PFSK-1 (cell line): Measurements from ENCODE around the gene ABCF3.

Source experiments
- FOXP2 ChIP-seq: optimal IDR thresholded peaks from 2 replicates; pipeline ENCODE3; 2011; ENCODE audit warnings: borderline replicate concordance, control low read depth, inconsistent platforms; ENCODE audit not compliant: insufficient read depth; ENCODE audit errors: extremely low read length, extremely low read depth
- POLR2AphosphoS5 ChIP-seq: IDR thresholded peaks from 2 replicates; pipeline ENCODE4 v1.6.1; 2012; ENCODE audit warnings: low read depth, mild to moderate bottlenecking, control low read depth, low read length, moderate library complexity
- SIN3A ChIP-seq: IDR thresholded peaks from 2 replicates; pipeline ENCODE4 v1.6.1; 2012; ENCODE audit warnings: mild to moderate bottlenecking, low read length, moderate library complexity, borderline replicate concordance; ENCODE audit not compliant: insufficient read depth
- TAF1 ChIP-seq: IDR thresholded peaks from 2 replicates; pipeline ENCODE4 v1.6.1; 2012; ENCODE audit warnings: low read length, control low read depth, borderline replicate concordance; ENCODE audit not compliant: insufficient read depth
- TF ChIP-seq, protein P1 (sequence below), 2 experiments: IDR thresholded peaks; 2 replicates each; pipeline versions ENCODE4 v1.6.1 to v1.8.0; 2011 to 2012; ENCODE audit warnings: low read depth in 2 of 2, low read length in 2 of 2, control low read depth in 1 of 2, inconsistent platforms in 1 of 2, mild to moderate bottlenecking in 1 of 2, moderate library complexity in 1 of 2; ENCODE audit not compliant: insufficient read depth in 1 of 2

Gene ABCF3

DNA sequence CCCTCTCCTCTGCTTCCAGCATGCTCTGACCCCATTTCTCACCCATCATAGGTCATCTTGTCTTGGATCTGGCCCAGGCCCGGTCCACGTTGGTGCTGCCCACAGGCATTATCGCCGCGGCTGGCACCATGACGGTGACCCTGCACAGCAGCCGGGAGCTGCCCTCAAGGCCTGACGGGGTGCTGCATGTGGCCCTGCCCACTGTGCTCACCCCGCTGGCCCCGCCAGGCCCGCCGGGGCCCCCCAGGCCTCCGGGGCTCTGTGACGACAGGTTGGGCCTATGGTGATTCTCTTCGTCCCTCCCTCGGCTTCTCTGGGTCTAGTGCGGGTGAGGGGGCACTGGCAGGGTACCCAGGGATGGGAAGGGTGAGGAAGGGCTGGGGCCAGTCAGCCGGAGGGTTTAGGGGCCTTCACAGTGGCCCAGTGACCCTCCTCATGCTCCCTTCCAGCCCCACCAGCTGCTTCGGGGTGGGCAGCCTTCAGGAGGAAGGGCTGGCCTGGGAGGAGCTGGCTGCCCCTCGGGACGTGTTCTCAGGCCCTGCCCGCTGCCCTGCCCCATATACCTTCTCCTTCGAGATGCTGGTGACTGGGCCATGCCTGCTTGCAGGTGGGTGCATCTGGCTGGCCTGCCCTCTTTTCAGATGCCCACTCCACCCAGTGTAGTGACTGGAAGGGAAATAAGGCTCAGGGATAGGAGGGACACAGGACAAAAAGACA is 47.3 kb downstream of the ABCF3 start:
- TF ChIP-seq FOXP2: no peak
- TF ChIP-seq, protein P1, sequence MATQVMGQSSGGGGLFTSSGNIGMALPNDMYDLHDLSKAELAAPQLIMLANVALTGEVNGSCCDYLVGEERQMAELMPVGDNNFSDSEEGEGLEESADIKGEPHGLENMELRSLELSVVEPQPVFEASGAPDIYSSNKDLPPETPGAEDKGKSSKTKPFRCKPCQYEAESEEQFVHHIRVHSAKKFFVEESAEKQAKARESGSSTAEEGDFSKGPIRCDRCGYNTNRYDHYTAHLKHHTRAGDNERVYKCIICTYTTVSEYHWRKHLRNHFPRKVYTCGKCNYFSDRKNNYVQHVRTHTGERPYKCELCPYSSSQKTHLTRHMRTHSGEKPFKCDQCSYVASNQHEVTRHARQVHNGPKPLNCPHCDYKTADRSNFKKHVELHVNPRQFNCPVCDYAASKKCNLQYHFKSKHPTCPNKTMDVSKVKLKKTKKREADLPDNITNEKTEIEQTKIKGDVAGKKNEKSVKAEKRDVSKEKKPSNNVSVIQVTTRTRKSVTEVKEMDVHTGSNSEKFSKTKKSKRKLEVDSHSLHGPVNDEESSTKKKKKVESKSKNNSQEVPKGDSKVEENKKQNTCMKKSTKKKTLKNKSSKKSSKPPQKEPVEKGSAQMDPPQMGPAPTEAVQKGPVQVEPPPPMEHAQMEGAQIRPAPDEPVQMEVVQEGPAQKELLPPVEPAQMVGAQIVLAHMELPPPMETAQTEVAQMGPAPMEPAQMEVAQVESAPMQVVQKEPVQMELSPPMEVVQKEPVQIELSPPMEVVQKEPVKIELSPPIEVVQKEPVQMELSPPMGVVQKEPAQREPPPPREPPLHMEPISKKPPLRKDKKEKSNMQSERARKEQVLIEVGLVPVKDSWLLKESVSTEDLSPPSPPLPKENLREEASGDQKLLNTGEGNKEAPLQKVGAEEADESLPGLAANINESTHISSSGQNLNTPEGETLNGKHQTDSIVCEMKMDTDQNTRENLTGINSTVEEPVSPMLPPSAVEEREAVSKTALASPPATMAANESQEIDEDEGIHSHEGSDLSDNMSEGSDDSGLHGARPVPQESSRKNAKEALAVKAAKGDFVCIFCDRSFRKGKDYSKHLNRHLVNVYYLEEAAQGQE (IDR thresholded peaks at IDR 0.05; ENCODE audit: insufficient read depth in 1 of 2, low read depth in 2 of 2, low read length in 2 of 2): no peak
- no peak for TF ChIP-seq POLR2AphosphoS5
- no peak for TF ChIP-seq TAF1
- TF ChIP-seq SIN3A: no peak

DNA sequence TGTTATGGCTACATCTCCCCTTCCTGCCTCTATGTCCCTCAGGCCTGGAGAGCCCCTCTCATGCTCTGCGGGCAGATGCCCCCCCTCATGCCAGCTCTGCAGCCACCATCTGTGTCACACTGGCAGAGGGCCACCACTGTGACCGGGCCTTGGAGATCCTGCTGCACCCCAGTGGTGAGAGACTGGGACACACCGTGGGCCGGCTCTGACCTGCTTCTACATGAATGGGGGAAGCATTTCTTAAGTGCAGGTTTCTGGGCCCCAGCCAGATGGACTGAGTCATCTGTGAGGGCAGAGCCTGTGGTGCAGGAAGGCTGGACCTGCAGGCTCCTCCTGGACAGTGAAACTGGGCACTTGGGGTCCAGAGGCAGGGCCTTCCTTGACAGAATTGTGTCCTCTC is 48.2 kb downstream of the ABCF3 start:
- no peak for TF ChIP-seq TAF1
- TF ChIP-seq, protein P1 (IDR thresholded peaks at IDR 0.05; ENCODE audit: insufficient read depth in 1 of 2, low read depth in 2 of 2, low read length in 2 of 2): no peak

DNA sequence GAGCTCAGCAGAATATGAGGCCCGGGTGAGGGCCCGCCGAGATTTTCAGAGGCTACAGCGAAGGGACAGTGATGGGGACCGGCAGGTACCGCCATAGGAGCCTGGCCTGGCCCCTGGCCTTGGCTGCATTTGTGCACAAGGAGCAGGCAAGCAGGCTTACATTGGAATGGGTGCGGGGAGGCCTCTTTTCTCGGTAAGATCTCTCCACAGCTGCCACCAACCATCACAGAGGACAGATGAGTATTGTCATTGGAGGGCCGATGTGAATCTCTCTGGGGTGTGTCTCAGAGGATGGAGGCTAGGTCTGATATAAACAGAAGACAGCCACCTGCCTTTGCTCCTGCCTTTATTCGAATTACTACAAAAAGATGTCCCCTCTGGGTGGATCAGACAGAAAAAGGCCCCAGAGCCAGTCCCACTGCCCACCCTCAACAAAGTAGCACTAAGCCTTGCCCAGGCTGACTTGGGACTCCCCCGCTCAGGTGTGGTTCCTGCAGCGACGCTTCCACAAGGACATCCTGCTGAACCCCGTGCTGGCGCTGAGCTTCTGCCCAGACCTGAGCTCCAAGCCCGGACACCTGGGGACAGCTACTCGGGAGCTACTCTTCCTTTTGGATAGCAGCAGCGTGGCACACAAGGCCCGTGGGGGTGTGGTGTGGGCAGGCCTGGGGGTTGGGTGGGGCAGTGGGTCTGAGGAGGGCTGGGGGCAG is 48.8 kb downstream of the ABCF3 start:
- TF ChIP-seq POLR2AphosphoS5 (no peak), TAF1 (no peak), SIN3A (no peak), FOXP2 (no peak)
- TF ChIP-seq, protein P1 (IDR thresholded peaks at IDR 0.05; ENCODE audit: insufficient read depth in 1 of 2, low read depth in 2 of 2, low read length in 2 of 2): no peak

DNA sequence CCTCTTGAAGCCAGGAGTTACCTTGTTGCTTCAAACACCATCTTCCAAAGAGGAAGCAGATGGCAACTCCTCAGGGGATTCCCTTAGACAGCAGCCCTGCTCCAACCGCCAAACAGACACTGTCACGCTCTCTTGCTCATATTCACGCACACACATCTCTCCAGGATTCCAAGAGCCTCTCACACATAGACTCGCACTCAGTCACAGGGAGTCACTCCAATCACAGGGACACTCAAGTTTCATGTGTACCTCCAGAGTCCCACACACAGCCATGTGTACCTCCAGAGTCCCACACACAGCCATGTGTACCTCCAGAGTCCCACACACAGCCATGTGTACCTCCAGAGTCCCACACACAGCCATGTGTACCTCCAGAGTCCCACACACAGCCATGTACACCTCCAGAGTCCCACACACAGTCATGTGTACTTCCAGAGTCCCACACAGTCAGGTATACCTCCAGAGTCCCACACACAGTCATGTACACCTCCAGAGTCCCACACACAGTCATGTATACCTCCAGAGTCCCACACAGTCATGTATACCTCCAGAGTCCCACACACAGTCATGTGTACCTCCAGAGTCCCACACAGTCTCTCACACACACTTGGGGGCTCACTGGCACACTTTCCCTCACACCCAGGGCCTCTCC is 49.5 kb downstream of the ABCF3 start:
- TF ChIP-seq FOXP2 (no peak), SIN3A (no peak), TAF1 (no peak), POLR2AphosphoS5 (no peak)
- TF ChIP-seq, protein P1 (IDR thresholded peaks at IDR 0.05; ENCODE audit: insufficient read depth in 1 of 2, low read depth in 2 of 2, low read length in 2 of 2): no peak
